HFFc6 (cell line): ENCODE measurements around the gene ASXL2. TPM values are rescaled to one million over a fixed set of nuclear protein-coding genes. Genes with fewer than 3 reads are reported as not detected.

Experiments
- DNase-seq: peaks from one replicate; pipeline ENCODE4 v3.0.0-alpha.2; 2018
- H3K27ac Mint-ChIP-seq: 2 replicates; pipeline ENCODE4 v1.8.0; 2020; ENCODE audit warnings: mild to moderate bottlenecking, mixed read lengths
- H3K27me3 Mint-ChIP-seq: 2 replicates; pipeline ENCODE4 v1.8.0; 2021; ENCODE audit warnings: mild to moderate bottlenecking, moderate library complexity, mixed read lengths; ENCODE audit not compliant: insufficient read depth
- H3K36me3 Mint-ChIP-seq: 2 replicates; pipeline ENCODE4 v1.8.0; 2021; ENCODE audit warnings: low read depth, mixed read lengths
- H3K4me1 Mint-ChIP-seq: 2 replicates; pipeline ENCODE4 v1.8.0; 2020; ENCODE audit warnings: low read depth, mixed read lengths
- H3K4me3 Mint-ChIP-seq: 2 replicates; pipeline ENCODE4 v1.8.0; 2020; ENCODE audit warnings: mild to moderate bottlenecking, moderate library complexity, mixed read lengths
- H3K9me3 Mint-ChIP-seq: 2 replicates; pipeline ENCODE4 v1.8.0; 2020; ENCODE audit warnings: mild to moderate bottlenecking, mixed read lengths
- total RNA-seq, 6 experiments: library from RNA; stranded (reverse); fragmentation: NEBNext Ultra II Directional; extraction: Animal tissue kit (Norgen Biotek cat#: 25700); gene quantifications; 2 replicates in 1 of 6; 3 replicates in 5 of 6; pipeline ENCODE4 v1.2.3, GENCODE V29; 2021
- TF ChIP-seq, protein P1 (sequence below): fragments of 200-600 bp; sonication (generic); IDR thresholded peaks from 2 replicates; pipeline ENCODE4 v1.5.0; 2021; ENCODE audit warnings: antibody characterized with exemption, mild to moderate bottlenecking

Gene ASXL2
- total RNA-seq, 6 experiments from 2014 or later: 24.6 to 29.6 (median 26.6) TPM

- Mint-ChIP-seq H3K9me3 (no peaks in the 10 kb centered on the region), H3K27ac (no peak overlapping the region), H3K4me1 (peaks cover 16% of the 10 kb centered on the region), H3K36me3 (no peaks in the 10 kb centered on the region), H3K4me3 (no peak overlapping the region), H3K27me3 (peaks cover 21% of the 10 kb centered on the region)
- no peak for DNase-seq
- TF ChIP-seq, protein P1, sequence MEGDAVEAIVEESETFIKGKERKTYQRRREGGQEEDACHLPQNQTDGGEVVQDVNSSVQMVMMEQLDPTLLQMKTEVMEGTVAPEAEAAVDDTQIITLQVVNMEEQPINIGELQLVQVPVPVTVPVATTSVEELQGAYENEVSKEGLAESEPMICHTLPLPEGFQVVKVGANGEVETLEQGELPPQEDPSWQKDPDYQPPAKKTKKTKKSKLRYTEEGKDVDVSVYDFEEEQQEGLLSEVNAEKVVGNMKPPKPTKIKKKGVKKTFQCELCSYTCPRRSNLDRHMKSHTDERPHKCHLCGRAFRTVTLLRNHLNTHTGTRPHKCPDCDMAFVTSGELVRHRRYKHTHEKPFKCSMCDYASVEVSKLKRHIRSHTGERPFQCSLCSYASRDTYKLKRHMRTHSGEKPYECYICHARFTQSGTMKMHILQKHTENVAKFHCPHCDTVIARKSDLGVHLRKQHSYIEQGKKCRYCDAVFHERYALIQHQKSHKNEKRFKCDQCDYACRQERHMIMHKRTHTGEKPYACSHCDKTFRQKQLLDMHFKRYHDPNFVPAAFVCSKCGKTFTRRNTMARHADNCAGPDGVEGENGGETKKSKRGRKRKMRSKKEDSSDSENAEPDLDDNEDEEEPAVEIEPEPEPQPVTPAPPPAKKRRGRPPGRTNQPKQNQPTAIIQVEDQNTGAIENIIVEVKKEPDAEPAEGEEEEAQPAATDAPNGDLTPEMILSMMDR: no peak
These were observed 192.5 kb downstream of the ASXL2 start for GRCh38 chr2:25685741-25686140.

DNA sequence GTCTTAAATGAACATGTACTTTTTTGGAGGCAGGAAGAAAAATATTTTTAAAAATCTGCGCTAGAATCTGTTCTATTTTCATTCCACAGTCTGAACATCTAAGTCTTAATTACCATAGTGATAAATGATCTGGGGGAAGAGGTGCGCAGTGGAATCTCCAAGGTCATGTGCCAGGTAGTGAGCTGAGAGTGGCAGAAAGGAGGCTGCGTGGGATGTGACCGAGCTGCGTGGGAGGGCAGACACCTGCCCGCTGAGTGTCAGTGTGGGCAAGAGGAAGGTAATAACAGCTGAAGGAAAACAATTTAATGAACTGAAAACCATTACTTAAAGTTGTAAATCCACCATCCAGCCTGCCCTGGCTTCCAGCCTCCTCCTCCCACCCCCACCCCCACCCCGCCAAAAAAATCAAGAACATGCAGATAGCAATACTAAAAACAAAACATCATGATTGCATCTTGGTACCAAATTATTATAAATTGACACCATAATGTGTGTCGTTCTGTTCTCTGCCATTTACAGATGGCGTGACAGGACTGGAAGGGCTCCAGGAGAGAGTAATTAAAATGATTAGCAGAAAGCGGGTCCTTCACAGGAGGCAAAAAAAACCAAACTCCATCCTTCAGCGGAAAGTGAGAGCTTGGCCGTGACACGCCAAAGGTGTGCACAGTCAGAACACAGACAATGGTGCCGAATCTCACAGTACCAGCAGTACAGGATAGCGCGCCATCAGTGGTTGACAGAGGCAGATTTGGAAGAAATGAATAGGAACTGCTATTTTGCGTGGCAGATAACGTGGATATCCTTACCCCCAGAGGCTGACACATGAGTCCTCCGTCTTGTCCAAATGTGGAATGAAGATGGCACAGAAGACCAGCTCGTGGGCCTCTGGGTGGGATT lies 193.5 kb downstream of the ASXL2 start:
- Mint-ChIP-seq H3K36me3 (no peaks in the 10 kb centered on the region), H3K4me1 (peaks cover 10% of the 10 kb centered on the region), H3K27ac (no peak overlapping the region), H3K27me3 (peaks cover 18% of the 10 kb centered on the region), H3K9me3 (no peaks in the 10 kb centered on the region), H3K4me3 (no peak overlapping the region)
- TF ChIP-seq, protein P1: no peak
- DNase-seq: no peak

Other genes starting within 250 kb of the ASXL2 start
- gene DTNB, start 204.9 kb downstream of the ASXL2 start, total RNA-seq: 1 to 10 TPM; 4.2 to 6.2 (median 4.7) TPM
- gene KIF3C, start 104.0 kb upstream of the ASXL2 start, total RNA-seq: 10 to 100 TPM; 18.0 to 21.1 (median 19.7) TPM
- 100 to 1,000 TPM; 133 to 144 (median 136) TPM for gene RAB10, start 155.6 kb upstream of the ASXL2 start, total RNA-seq